Stimulated activated CD4-positive, alpha-beta T cell treated with anti-CD3 and anti-CD28 coated beads, TNF-alpha, amount 100 ng/mL, for 1 hour (primary cell): Measurements from ENCODE around the gene CCL22.
"Not testable (repeated sequence)": the region's sequence is repeated elsewhere in the genome, so short reads cannot be mapped to it uniquely, and the experiment has no call there.

Experiments
- DNase-seq, 3 donors: peaks; one replicate each; pipeline ENCODE4 v3.0.0-alpha.2; 2020; ENCODE audit warnings: low read depth in 3 of 3, low spot score in 1 of 3

Gene CCL22, protein sequence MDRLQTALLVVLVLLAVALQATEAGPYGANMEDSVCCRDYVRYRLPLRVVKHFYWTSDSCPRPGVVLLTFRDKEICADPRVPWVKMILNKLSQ

GRCh38 chr16:57358527-57359095, at the start of gene CCL22:
TSS of gene CCL22 (plus strand) at chr16:57358783. CDS start at chr16:57358817, 34 bp downstream.
- DNase-seq, result no peak

DNA sequence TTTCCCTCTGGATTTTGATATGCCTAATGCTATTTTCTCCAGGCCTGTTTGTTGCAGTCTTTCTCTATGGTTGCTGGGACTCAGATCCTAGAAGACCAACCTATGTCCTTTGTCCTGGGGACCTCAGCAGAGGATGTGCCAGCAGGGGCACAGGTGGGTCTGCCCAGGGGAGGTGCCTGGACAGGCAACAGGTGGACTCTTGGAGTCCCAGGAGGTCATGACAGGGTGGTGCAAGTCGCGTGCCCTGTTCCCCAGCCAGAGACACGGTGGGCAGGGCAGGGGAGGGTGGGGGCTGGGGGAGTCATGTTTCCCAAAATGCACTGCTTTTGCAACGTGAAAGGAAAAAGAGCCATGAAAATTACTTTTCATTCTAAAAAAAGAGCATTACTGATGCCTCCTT, 47.8 kb upstream of the CCL22 start:
- DNase-seq, result no peak

GRCh38 chr16:57313509-57313908, 45.1 kb upstream of the CCL22 start:
- no peak for DNase-seq

DNA sequence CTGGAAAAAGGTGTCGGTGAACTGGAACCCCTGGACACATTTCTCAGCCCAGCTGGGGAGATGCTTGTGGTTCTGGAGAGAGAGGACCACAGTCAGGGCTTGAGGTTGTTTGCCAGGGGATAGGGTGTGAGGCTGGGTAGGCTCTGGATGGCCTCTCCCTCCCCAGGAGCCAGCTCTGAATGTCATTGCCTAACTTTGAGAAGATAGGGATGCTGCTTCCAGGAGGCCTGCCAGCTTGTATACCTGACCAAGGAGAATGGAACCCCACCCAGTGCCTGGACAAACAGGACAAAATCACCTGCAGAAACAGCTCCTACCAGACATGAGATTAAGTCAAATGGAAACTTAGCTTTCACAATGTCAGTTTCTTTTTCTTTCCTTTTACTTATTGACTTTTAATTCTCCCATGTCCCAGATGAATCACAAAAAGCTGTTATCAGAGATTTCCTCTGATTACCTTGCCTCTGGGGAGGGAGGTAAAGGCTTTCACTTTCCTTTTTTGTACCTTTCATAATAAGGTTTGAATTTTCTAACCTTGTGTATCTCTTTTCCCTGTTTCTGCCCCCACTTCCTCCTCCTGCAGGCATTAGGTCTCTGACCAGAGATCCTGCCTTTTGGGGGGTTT, 44.3 kb upstream of the CCL22 start:
- no peak for DNase-seq

DNA sequence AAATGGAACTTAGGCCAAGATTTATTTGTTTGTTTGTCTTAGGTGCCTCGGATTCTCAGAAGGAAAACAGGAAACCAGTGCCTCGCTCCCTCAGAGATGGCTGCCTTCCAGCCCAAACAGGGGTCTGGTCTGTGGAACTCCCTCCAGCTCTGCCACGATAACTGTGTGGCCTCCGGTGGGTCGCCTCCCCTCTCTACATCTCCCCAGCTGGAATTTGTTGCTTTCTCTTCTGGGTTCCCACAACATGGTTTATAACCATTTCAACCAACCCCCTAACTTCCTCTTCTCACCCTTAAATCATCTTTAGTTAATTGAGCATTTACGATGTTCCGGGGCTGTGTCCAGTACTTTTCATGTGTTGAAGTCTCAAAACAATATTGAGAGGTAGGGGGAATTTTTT, 43.2 kb upstream of the CCL22 start:
- DNase-seq, result no peak

- DNase-seq, result no peak
Observed at GRCh38 chr16:57316390-57317017, 42.1 kb upstream of the CCL22 start.

DNA sequence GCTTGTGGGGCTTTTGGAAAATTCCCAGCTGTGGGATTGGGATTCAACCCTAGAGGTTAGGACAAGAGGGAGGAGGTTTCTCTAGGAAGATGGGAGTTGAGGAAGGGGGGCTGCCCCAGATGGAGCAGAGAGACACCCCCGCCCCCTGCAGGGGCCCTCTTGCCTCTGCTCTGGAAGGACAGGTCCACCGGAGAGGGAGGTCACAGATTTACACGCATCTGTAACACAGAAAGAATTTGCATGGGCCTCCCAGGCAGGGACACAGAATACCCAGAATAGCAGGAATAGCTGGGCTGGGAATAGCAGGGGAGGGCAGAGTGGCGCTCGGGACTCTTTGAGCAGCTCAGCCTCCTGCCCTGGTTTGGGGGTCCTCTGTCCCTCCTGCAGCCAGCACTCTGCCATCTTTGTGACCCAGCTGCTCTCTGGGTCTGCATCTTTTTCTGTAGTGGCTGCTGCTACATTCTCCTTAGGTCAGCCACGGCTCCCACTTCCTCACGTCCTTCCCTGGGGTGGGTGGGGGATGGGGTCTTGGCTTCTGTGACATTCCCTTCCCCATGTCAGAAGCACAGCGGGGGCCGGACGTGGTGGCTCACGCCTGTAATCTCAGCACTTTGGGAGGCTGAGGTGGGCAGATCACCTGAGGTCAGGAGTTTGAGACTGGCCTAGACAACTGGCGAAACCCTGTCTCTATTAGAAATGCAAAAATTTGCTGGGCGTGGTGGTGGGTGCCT, 40.2 kb upstream of the CCL22 start:
- DNase-seq, result no peak

DNA sequence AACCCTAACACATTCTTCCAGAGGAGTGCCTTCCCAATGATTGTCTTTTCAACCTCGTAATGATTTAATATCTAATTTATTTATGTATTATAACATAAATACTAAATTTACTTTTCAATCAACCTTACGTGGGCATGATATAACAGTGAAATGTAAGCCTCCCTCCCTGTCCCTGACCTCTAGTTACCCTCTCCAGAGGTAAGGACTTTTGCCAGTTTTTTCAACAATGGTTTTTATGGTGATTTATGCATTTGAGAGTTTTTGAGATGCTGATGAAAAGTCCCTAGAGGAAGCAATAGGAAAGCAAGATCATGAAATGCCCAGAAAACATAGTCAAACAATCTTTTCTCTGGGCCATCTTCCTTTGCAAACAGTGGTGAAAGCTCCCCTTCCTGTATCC, 38.9 kb upstream of the CCL22 start:
- DNase-seq, result no peak

GRCh38 chr16:57324749-57325148, 33.8 kb upstream of the CCL22 start:
- DNase-seq, result no peak

GRCh38 chr16:57325458-57325857, 33.1 kb upstream of the CCL22 start:
- no peak for DNase-seq

GRCh38 chr16:57329718-57330327, 28.8 kb upstream of the CCL22 start:
- no peak for DNase-seq

DNA sequence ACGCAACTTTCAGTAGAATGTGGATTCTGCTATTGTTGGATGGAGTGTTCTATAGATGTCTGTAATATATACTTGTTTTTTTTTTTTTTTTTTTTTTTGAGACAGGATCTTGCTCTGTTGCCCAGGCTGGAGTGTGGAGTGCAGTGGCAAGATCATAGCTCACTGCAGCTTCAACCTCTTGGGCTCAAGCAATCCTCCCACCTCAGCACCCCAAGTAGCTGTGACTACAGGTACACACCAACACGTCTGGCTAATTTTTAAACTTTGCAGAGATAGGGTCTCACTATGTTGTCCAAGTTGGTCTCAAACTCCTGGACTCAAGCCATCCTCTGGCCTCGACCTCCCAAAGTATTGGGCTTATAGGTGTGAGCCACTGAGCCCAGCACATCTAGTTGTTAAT, 27.2 kb upstream of the CCL22 start:
- DNase-seq, result no peak

- DNase-seq, result no peak
Observed at GRCh38 chr16:57333402-57333801, 25.2 kb upstream of the CCL22 start.

DNA sequence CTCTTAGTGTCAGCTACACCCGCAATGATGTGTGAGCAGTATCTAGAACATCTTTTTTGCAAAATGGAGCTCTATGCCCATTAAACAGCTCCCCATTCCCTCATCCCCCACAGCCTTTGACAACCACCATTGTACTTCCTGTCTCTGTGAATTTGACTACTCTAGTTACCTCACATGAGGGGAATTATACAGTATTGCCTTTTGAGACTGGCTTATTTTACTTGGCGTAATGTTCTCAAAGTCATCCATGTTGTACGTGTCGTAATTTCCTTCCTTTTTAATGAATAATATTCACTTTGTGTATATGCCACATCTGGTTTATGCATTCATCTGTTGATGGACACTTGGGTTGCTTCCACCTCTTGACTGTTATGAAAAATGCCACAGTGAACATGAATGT, 23.2 kb upstream of the CCL22 start:
- DNase-seq, result no peak

GRCh38 chr16:57341062-57341440, 17.5 kb upstream of the CCL22 start:
- DNase-seq, result no peak

DNA sequence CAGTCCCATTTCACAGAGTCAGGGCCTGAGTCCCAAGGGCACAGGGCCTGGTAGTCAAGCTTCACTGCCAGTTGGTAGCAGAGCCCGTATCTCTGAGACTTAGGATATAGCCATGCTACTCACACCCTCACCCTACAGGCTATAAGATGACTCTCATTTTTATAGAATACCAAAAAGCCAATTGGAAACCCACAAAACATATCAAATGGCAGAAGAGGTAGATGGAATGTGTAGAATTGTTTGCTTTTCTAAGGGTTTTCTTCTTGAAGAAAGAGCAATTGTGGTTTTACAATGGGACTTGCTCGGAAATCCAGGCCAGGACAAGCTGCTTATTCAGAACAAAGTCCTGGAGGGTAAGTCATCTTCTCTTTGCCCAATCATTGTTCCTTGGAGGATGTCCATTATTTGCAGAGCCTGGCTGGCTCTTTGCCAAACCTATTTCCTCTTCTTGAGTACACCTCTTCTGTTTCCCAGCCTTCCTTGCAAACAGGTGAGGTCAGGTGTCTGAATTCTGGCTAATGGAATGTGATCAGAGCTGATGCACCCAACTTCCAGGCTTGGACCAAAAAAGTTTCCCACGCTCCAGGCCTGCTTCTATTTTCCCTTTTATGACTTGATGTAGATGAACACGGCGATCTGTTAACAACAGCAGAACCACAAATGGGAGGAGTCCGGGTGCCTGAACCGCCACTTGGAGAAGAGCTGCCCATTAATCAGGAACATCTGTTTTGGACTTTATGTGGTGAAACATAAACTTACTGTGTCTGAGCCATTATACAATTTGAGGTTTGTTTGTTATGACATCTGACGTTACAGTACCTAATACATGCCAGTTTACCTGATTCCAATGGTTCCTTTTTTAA, 16.9 kb upstream of the CCL22 start:
- no peak for DNase-seq

- DNase-seq, result not testable (repeated sequence)
Observed at GRCh38 chr16:57342606-57343005, 16.0 kb upstream of the CCL22 start.

- no peak for DNase-seq
Observed at GRCh38 chr16:57343221-57343620, 15.4 kb upstream of the CCL22 start.

GRCh38 chr16:57344094-57344493, 14.5 kb upstream of the CCL22 start:
- not testable (repeated sequence) for DNase-seq

- no peak for DNase-seq
Observed at GRCh38 chr16:57345021-57345420, 13.6 kb upstream of the CCL22 start.
